ENCODE data around the gene GJC2.

Gene GJC2

DNA sequence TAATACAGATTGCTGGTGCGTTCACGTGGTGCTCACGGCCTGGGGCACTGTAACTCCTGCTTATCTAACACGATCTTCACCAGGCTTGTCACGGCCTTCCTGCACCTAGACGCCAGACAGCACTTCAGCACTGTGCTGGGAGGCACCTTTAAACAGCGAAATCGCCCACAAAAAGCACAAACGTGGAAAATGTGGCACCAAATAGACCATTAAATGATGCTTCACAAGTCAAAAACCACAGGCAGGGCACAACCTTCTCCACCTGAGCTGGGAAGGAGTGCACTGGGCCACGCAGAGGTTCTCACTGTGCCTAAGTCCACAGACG lies 35.9 kb downstream of the GJC2 start:
- TF ChIP-seq, protein P1, sequence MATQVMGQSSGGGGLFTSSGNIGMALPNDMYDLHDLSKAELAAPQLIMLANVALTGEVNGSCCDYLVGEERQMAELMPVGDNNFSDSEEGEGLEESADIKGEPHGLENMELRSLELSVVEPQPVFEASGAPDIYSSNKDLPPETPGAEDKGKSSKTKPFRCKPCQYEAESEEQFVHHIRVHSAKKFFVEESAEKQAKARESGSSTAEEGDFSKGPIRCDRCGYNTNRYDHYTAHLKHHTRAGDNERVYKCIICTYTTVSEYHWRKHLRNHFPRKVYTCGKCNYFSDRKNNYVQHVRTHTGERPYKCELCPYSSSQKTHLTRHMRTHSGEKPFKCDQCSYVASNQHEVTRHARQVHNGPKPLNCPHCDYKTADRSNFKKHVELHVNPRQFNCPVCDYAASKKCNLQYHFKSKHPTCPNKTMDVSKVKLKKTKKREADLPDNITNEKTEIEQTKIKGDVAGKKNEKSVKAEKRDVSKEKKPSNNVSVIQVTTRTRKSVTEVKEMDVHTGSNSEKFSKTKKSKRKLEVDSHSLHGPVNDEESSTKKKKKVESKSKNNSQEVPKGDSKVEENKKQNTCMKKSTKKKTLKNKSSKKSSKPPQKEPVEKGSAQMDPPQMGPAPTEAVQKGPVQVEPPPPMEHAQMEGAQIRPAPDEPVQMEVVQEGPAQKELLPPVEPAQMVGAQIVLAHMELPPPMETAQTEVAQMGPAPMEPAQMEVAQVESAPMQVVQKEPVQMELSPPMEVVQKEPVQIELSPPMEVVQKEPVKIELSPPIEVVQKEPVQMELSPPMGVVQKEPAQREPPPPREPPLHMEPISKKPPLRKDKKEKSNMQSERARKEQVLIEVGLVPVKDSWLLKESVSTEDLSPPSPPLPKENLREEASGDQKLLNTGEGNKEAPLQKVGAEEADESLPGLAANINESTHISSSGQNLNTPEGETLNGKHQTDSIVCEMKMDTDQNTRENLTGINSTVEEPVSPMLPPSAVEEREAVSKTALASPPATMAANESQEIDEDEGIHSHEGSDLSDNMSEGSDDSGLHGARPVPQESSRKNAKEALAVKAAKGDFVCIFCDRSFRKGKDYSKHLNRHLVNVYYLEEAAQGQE (IDR thresholded peaks at IDR 0.05; ENCODE audit: low read depth): no peak
- TF ChIP-seq EGR1 (IDR thresholded peaks at IDR 0.05) (no peak), CEBPB (IDR thresholded peaks at IDR 0.05) (no peak), TEAD4 (IDR thresholded peaks at IDR 0.05) (no peak), CREB1 (IDR thresholded peaks at IDR 0.05; ENCODE audit: low read depth) (no peak), ZBTB7A (IDR thresholded peaks at IDR 0.05; ENCODE audit: low read depth) (no peak)
- TF ChIP-seq, protein P2, sequence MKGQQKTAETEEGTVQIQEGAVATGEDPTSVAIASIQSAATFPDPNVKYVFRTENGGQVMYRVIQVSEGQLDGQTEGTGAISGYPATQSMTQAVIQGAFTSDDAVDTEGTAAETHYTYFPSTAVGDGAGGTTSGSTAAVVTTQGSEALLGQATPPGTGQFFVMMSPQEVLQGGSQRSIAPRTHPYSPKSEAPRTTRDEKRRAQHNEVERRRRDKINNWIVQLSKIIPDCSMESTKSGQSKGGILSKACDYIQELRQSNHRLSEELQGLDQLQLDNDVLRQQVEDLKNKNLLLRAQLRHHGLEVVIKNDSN (IDR thresholded peaks at IDR 0.05): no peak

DNA sequence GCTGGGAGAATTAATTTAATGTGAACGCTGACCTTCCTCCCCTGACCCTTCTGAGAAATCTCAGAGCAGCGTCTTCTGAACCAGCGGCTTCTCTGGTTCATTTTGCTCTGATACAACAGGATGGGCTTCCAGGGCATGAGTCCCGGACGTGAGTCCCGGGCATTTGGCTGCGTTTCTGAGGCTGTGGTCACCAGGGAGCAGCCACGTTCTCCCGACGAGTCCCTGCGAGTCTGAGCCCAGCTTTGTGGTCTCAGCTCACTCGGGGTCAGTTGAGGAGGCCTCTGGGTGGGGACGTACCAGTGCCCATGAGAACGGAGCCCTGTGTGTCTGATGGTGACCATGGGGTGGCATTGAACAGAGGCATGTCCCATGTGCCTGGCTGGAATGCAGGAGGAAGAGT lies 40.5 kb downstream of the GJC2 start:
- TF ChIP-seq RAD21 (IDR thresholded peaks at IDR 0.05; ENCODE audit: low read depth) (no peak), CREB1 (IDR thresholded peaks at IDR 0.05; ENCODE audit: low read depth) (no peak)
- TF ChIP-seq, protein P1 (IDR thresholded peaks at IDR 0.05; ENCODE audit: low read depth): no peak
- TF ChIP-seq, protein P2 (IDR thresholded peaks at IDR 0.05): no peak
- TF ChIP-seq, protein P3, sequence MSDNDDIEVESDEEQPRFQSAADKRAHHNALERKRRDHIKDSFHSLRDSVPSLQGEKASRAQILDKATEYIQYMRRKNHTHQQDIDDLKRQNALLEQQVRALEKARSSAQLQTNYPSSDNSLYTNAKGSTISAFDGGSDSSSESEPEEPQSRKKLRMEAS (IDR thresholded peaks at IDR 0.05): no peak

DNA sequence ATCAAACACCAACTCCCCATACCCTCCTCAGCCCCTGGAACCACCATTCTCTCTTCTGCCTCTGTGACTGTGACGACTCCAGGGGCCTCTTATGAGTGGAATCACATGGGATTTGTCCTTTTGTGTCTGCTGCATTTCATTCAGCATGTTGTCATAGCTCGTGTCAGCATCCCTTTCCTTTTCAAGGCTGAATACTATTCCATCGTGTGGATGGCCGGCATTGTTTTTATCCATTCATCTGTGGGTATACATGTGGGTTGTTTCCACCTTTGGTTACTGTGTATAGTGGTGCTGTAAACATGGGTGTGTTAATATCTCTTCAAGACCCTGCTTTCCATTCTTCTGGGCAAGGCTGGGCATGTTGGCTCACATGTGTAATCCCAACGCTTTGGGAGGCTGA lies 41.0 kb downstream of the GJC2 start:
- TF ChIP-seq RAD21 (IDR thresholded peaks at IDR 0.05; ENCODE audit: low read depth): no peak
- TF ChIP-seq, protein P1 (IDR thresholded peaks at IDR 0.05; ENCODE audit: low read depth): no peak
- TF ChIP-seq, protein P3 (IDR thresholded peaks at IDR 0.05): no peak
- no peak for TF ChIP-seq NFIC (IDR thresholded peaks at IDR 0.05)

DNA sequence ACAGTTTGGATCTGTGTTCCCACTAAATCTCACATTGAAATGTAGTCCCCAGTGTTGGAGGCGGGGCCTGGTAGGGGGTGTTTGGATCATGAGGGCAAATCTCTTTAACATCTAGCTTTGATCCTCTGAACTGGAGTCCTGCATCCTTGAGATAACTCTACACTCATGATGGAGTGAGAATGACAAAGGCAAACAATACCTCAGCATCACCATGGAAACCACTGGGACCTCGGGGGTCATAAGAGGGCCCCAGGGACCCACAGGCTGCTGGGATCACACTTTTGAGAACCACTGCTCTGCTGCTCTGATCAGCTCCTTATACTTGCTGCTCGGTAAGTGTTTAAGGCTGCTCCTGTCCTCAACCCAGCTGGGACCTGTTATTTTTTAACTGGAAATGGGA lies 44.7 kb downstream of the GJC2 start:
- TF ChIP-seq, protein P2 (IDR thresholded peaks at IDR 0.05): no peak
- no peak for TF ChIP-seq EGR1 (IDR thresholded peaks at IDR 0.05)
- TF ChIP-seq YY1 (IDR thresholded peaks at IDR 0.05; ENCODE audit: low read depth): no peak
- TF ChIP-seq TAF1 (IDR thresholded peaks at IDR 0.05; ENCODE audit: low read depth): no peak
- no peak for TF ChIP-seq ZBTB7A (IDR thresholded peaks at IDR 0.05; ENCODE audit: low read depth)
- no peak for TF ChIP-seq CREB1 (IDR thresholded peaks at IDR 0.05; ENCODE audit: low read depth)
- no peak for TF ChIP-seq TCF12 (IDR thresholded peaks at IDR 0.05; ENCODE audit: low read depth)
- TF ChIP-seq EP300 (IDR thresholded peaks at IDR 0.05; ENCODE audit: borderline replicate concordance): no peak
- TF ChIP-seq, protein P1 (IDR thresholded peaks at IDR 0.05; ENCODE audit: low read depth): no peak
- TF ChIP-seq CEBPB (IDR thresholded peaks at IDR 0.05): no peak
